Measurements from ENCODE around the gene CD81. TPM values are rescaled to one million over a fixed set of nuclear protein-coding genes. Genes with fewer than 3 reads are reported as not detected.

CD81 gene
- total RNA-seq, 1 experiment from 2014 or later = 194 TPM

GRCh38 chr11:2415171-2415570 lies 38.1 kb downstream of the CD81 start:
- ChIA-PET POLR2A (ENCODE audit: low non-redundant PET) (no interaction called here), CTCF (no interaction called here)
- DNase-seq (ENCODE audit: low spot score) = no peak
- TF ChIP-seq, protein P1, sequence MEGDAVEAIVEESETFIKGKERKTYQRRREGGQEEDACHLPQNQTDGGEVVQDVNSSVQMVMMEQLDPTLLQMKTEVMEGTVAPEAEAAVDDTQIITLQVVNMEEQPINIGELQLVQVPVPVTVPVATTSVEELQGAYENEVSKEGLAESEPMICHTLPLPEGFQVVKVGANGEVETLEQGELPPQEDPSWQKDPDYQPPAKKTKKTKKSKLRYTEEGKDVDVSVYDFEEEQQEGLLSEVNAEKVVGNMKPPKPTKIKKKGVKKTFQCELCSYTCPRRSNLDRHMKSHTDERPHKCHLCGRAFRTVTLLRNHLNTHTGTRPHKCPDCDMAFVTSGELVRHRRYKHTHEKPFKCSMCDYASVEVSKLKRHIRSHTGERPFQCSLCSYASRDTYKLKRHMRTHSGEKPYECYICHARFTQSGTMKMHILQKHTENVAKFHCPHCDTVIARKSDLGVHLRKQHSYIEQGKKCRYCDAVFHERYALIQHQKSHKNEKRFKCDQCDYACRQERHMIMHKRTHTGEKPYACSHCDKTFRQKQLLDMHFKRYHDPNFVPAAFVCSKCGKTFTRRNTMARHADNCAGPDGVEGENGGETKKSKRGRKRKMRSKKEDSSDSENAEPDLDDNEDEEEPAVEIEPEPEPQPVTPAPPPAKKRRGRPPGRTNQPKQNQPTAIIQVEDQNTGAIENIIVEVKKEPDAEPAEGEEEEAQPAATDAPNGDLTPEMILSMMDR (conservative IDR thresholded peaks at IDR 0.05; ENCODE audit: low read depth, low read length) = no peak
- TF ChIP-seq EZH2 (IDR thresholded peaks at IDR 0.05; ENCODE audit: borderline replicate concordance, low read depth, low read length, poor library complexity, severe bottlenecking) = no peak
- Histone ChIP-seq H3K27ac (ENCODE audit: low read depth, low read length, poor library complexity, severe bottlenecking) (no peak overlapping the region), H3K4me1 (ENCODE audit: insufficient read depth, low read length, poor library complexity, severe bottlenecking) (no peaks in the 10 kb centered on the region), H3K9me3 (ENCODE audit: low read depth, low read length, poor library complexity, severe bottlenecking) (no peaks in the 10 kb centered on the region), H3K36me3 (ENCODE audit: insufficient read depth, low read length, poor library complexity, severe bottlenecking) (no peaks in the 10 kb centered on the region), H3K4me3 (ENCODE audit: low read depth, low read length, poor library complexity, severe bottlenecking) (no peak overlapping the region), H3K27me3 (replicated peaks; ENCODE audit: insufficient read depth, low read depth, low read length, poor library complexity) (no peaks in the 10 kb centered on the region)
- intact Hi-C loops (cut with micrococcal nuclease; ENCODE audit: unreplicated experiment) = no loop called here
- BruUV-seq (replicated peaks) = no TSS peak

DNA sequence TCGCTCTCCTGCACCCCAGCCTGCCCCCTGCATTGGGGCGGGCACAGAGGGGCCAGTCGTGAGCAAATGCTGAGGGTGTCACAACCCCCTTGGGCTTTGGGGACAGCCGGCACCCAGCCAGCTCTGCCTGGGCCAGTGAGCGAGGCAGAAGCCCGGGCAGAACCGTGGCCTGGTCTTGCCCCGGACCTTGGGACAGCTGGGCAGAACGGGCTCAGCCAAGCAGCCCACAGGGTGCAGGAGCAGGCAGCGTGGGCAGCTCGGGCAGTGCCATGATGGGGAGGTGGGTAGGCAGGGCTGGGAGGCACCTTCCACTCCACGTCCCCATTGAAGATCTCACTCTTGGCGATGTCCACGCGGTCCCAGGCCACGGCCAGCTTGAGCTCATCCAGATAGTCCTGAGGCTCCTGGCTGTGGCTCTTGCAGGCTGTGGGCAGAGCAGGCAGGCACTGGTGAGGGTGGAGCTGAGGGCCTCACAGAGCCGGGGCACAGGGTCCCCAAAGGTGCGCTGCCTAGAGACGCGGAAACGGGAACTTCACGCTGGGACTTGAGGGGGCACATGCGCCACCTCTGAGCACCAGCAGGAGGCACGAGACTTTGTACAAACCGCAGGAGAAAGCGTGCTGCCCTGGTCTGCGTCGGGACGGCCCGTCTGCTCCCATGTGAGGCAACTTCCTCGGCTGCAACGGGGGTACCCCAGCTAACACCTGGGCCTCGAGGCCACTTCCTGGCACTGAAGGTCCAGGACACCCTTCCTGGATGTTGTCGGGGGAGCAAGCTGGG lies 38.7 kb downstream of the CD81 start:
- H3K4me1 ChIP-seq (ENCODE audit: insufficient read depth, low read length, poor library complexity, severe bottlenecking) = no peaks in the 10 kb centered on the region
- H3K27ac ChIP-seq (ENCODE audit: low read depth, low read length, poor library complexity, severe bottlenecking) = no peak overlapping the region
- H3K36me3 ChIP-seq (ENCODE audit: insufficient read depth, low read length, poor library complexity, severe bottlenecking) = no peaks in the 10 kb centered on the region
- CTCF ChIA-PET = no interaction called here
- no peak overlapping the region for H3K4me3 ChIP-seq (ENCODE audit: low read depth, low read length, poor library complexity, severe bottlenecking)
- POLR2A ChIA-PET (ENCODE audit: low non-redundant PET) = no interaction called here
- no TSS peak for BruUV-seq (replicated peaks)
- TF ChIP-seq, protein P1 (conservative IDR thresholded peaks at IDR 0.05; ENCODE audit: low read depth, low read length) = no peak
- no peak for TF ChIP-seq EZH2 (IDR thresholded peaks at IDR 0.05; ENCODE audit: borderline replicate concordance, low read depth, low read length, poor library complexity, severe bottlenecking)
- no peak for DNase-seq (ENCODE audit: low spot score)
- H3K9me3 ChIP-seq (ENCODE audit: low read depth, low read length, poor library complexity, severe bottlenecking) = no peaks in the 10 kb centered on the region
- intact Hi-C loops (cut with micrococcal nuclease; ENCODE audit: unreplicated experiment) = no loop called here
- no peaks in the 10 kb centered on the region for H3K27me3 ChIP-seq (replicated peaks; ENCODE audit: insufficient read depth, low read depth, low read length, poor library complexity)

DNA sequence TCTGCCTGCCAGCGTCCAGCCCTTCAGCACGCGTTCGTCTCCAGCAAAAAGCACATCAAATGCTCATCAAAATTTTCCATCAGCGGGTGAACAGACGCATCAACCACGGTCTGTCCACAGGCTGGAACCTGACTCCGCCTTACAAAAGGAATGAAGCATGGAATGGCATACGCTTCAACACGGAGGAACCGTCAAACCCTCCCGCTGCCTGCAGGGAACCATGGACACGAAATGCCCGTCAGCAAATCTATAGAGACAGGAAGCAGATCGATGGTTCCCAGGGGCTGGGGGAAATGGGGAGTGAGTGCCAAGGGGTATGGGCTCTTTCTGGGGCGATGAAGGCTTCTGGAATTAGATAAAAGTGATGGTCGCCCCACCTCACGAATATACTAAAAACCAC lies 39.7 kb downstream of the CD81 start:
- intact Hi-C loops (cut with micrococcal nuclease; ENCODE audit: unreplicated experiment) = no loop called here
- Histone ChIP-seq H3K4me3 (ENCODE audit: low read depth, low read length, poor library complexity, severe bottlenecking) (no peak overlapping the region), H3K27me3 (replicated peaks; ENCODE audit: insufficient read depth, low read depth, low read length, poor library complexity) (no peaks in the 10 kb centered on the region), H3K9me3 (ENCODE audit: low read depth, low read length, poor library complexity, severe bottlenecking) (no peaks in the 10 kb centered on the region), H3K36me3 (ENCODE audit: insufficient read depth, low read length, poor library complexity, severe bottlenecking) (no peaks in the 10 kb centered on the region), H3K27ac (ENCODE audit: low read depth, low read length, poor library complexity, severe bottlenecking) (no peak overlapping the region), H3K4me1 (ENCODE audit: insufficient read depth, low read length, poor library complexity, severe bottlenecking) (no peaks in the 10 kb centered on the region)
- CTCF ChIA-PET = interaction anchor here (0.6 kb wide), 1 partner anchor 461 kb away, joined by 3 read pairs; no protein-coding TSS in a partner anchor
- no peak for DNase-seq (ENCODE audit: low spot score)
- TF ChIP-seq, protein P1 (conservative IDR thresholded peaks at IDR 0.05; ENCODE audit: low read depth, low read length) = no peak
- no peak for TF ChIP-seq EZH2 (IDR thresholded peaks at IDR 0.05; ENCODE audit: borderline replicate concordance, low read depth, low read length, poor library complexity, severe bottlenecking)
- BruUV-seq (replicated peaks) = no TSS peak
- POLR2A ChIA-PET (ENCODE audit: low non-redundant PET) = no interaction called here

Data from A673 (cell line).